Endothelial cell (in vitro differentiated cells): ENCODE data around the gene NDUFB10. TPM values are rescaled to one million over a fixed set of nuclear protein-coding genes. Genes with fewer than 3 reads are reported as not detected.
"Not testable (repeated sequence)": the region's sequence is repeated elsewhere in the genome, so short reads cannot be mapped to it uniquely, and the experiment has no call there.

Experiments used
- DNase-seq: peaks from one replicate; pipeline ENCODE4 v3.0.0; 2021; ENCODE audit warnings: low spot score
- H3K27ac Mint-ChIP-seq: one replicate; pipeline ENCODE4 v1.8.0; 2021; ENCODE audit warnings: mixed read lengths, inconsistent platforms; ENCODE audit not compliant: unreplicated experiment
- H3K27me3 Mint-ChIP-seq: one replicate; pipeline ENCODE4 v1.8.0; 2021; ENCODE audit warnings: mild to moderate bottlenecking, moderate library complexity, mixed read lengths, inconsistent platforms; ENCODE audit not compliant: unreplicated experiment
- H3K36me3 Mint-ChIP-seq: one replicate; pipeline ENCODE4 v1.8.0; 2021; ENCODE audit warnings: mild to moderate bottlenecking, low read depth, mixed read lengths, inconsistent platforms; ENCODE audit not compliant: unreplicated experiment
- H3K4me1 Mint-ChIP-seq: one replicate; pipeline ENCODE4 v1.8.0; 2021; ENCODE audit warnings: mild to moderate bottlenecking, mixed read lengths, inconsistent platforms; ENCODE audit not compliant: unreplicated experiment
- H3K4me3 Mint-ChIP-seq: one replicate; pipeline ENCODE4 v1.8.0; 2021; ENCODE audit warnings: mild to moderate bottlenecking, mixed read lengths, inconsistent platforms; ENCODE audit not compliant: unreplicated experiment
- H3K9me3 Mint-ChIP-seq: one replicate; pipeline ENCODE4 v1.8.0; 2021; ENCODE audit warnings: mixed read lengths, inconsistent platforms; ENCODE audit not compliant: unreplicated experiment
- total RNA-seq: library from RNA; stranded (reverse); fragmentation: NEBNext Ultra II Directional; extraction: Animal tissue kit (Norgen Biotek cat#: 25700); gene quantifications from one replicate; pipeline ENCODE4 v1.2.1, GENCODE V29; 2021; ENCODE audit not compliant: unreplicated experiment
- TF ChIP-seq, protein P1 (sequence below): fragments of 200-600 bp; sonication (generic); IDR thresholded peaks from one replicate; pipeline ENCODE4 v1.5.0; 2021; ENCODE audit warnings: antibody characterized with exemption; ENCODE audit not compliant: unreplicated experiment

Gene NDUFB10
- total RNA-seq, 1 donor from 2014 or later, result 122 TPM

DNA sequence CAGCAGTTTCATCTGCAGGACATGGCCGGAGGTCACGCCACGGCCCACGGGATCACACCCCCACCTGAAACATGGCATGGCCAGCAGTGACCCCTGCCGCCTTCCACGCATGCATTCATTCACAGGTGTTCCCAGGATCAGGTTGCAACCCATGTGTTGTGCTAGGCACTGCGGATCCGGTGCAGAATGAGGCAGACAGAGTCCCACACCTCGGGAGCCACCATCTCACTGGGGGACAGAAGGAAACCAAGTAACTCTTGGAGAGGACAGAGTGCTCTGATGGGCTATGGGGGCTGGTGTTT is 12.0 kb upstream of the NDUFB10 start:
- H3K4me3 Mint-ChIP-seq, result no peak overlapping the region
- no peak for DNase-seq
- H3K36me3 Mint-ChIP-seq, result no peaks in the 10 kb centered on the region
- H3K27ac Mint-ChIP-seq, result no peak overlapping the region
- H3K4me1 Mint-ChIP-seq, result no peaks in the 10 kb centered on the region
- H3K27me3 Mint-ChIP-seq, result peaks cover 10% of the 10 kb centered on the region
- TF ChIP-seq, protein P1, sequence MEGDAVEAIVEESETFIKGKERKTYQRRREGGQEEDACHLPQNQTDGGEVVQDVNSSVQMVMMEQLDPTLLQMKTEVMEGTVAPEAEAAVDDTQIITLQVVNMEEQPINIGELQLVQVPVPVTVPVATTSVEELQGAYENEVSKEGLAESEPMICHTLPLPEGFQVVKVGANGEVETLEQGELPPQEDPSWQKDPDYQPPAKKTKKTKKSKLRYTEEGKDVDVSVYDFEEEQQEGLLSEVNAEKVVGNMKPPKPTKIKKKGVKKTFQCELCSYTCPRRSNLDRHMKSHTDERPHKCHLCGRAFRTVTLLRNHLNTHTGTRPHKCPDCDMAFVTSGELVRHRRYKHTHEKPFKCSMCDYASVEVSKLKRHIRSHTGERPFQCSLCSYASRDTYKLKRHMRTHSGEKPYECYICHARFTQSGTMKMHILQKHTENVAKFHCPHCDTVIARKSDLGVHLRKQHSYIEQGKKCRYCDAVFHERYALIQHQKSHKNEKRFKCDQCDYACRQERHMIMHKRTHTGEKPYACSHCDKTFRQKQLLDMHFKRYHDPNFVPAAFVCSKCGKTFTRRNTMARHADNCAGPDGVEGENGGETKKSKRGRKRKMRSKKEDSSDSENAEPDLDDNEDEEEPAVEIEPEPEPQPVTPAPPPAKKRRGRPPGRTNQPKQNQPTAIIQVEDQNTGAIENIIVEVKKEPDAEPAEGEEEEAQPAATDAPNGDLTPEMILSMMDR, result no peak
- no peaks in the 10 kb centered on the region for H3K9me3 Mint-ChIP-seq

DNA sequence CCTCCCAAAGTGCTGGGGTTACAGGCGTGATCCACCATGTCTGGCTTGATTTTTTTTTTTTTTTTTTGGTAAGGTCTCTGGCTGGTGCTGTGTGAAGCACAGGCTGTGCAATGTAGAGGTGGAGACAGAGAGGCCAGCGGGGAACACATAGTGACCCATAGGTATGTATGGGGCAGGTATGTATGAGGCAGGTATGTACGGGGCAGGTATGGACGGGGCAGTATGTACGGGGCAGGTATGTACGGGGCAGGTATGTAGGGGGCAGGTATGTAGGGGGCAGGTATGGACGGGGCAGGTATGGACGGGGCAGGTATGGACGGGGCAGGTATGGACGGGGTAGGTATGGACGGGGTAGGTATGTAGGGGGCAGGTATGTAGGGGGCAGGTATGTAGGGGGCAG is 9.8 kb upstream of the NDUFB10 start:
- Mint-ChIP-seq H3K36me3 (no peaks in the 10 kb centered on the region), H3K27me3 (peaks cover 6% of the 10 kb centered on the region), H3K9me3 (no peaks in the 10 kb centered on the region), H3K4me3 (no peak overlapping the region), H3K27ac (no peak overlapping the region), H3K4me1 (no peaks in the 10 kb centered on the region)
- TF ChIP-seq, protein P1, result no peak
- DNase-seq, result no peak

DNA sequence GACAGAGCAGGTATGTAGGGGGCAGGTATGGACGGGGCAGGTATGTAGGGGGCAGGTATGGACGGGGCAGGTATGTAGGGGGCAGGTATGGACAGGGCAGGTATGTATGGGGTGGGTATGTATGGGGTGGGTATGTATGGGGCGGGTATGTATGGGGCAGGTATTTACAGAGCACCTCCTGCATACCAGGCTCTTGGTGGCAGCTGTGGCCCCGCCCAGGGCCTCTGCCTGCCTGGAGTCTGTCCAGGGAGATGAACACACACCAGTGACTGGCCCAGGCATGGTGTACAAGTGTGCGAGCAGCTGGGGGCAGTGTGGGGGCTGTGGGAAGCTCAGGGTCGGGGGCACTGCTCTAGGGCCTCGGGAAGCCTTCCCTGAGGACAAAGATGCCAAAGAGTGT is 9.3 kb upstream of the NDUFB10 start:
- no peaks in the 10 kb centered on the region for H3K9me3 Mint-ChIP-seq
- no peak for DNase-seq
- TF ChIP-seq, protein P1, result no peak
- no peaks in the 10 kb centered on the region for H3K4me1 Mint-ChIP-seq
- no peak overlapping the region for H3K4me3 Mint-ChIP-seq
- no peaks in the 10 kb centered on the region for H3K36me3 Mint-ChIP-seq
- H3K27me3 Mint-ChIP-seq, result peaks cover 6% of the 10 kb centered on the region
- no peak overlapping the region for H3K27ac Mint-ChIP-seq

DNA sequence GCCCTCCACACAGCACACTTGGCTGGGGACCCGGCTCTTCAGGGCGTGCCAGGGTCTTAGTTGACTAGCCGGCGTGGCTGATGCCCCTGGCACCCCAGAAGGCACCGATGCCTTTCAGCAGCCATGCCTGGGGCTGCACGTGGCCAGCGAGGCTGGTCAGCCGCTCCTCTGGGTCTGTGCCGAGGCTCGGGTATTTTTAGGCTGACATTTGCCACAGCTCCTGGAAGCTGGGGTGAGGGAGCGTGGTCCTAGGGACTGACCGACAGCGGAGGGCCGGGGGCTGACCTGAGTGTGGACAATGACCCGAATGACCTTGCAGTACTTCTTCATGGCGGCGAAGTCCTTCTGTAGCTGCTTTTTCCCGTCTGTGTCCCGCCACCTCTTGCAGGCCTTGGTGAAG is 8.8 kb upstream of the NDUFB10 start:
- H3K9me3 Mint-ChIP-seq, result no peaks in the 10 kb centered on the region
- TF ChIP-seq, protein P1, result no peak
- H3K27ac Mint-ChIP-seq, result no peak overlapping the region
- DNase-seq, result no peak
- no peak overlapping the region for H3K4me3 Mint-ChIP-seq
- H3K4me1 Mint-ChIP-seq, result no peaks in the 10 kb centered on the region
- H3K27me3 Mint-ChIP-seq, result peaks cover 6% of the 10 kb centered on the region
- H3K36me3 Mint-ChIP-seq, result no peaks in the 10 kb centered on the region

DNA sequence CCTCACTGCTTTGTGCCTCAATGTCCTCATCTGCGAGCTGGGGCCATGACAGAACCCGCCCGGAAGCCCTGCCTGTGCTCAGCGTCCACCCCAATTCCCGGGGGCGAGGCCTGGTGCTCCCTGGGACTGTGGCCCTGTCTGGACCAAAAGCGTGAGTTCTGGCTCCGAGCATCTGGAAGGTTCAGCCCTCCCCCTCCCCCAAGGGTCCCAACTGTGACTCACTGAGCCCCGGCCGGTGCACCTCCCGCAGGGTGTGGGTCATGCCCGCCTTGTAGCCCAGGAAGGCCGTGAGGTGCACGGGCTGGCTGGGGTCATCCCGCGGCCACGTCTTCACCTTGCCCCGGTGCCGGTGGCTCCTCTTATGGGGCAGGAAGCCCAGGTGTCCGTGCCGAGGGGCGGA is 5.6 kb upstream of the NDUFB10 start:
- no peaks in the 10 kb centered on the region for H3K9me3 Mint-ChIP-seq
- H3K4me1 Mint-ChIP-seq, result no peaks in the 10 kb centered on the region

DNA sequence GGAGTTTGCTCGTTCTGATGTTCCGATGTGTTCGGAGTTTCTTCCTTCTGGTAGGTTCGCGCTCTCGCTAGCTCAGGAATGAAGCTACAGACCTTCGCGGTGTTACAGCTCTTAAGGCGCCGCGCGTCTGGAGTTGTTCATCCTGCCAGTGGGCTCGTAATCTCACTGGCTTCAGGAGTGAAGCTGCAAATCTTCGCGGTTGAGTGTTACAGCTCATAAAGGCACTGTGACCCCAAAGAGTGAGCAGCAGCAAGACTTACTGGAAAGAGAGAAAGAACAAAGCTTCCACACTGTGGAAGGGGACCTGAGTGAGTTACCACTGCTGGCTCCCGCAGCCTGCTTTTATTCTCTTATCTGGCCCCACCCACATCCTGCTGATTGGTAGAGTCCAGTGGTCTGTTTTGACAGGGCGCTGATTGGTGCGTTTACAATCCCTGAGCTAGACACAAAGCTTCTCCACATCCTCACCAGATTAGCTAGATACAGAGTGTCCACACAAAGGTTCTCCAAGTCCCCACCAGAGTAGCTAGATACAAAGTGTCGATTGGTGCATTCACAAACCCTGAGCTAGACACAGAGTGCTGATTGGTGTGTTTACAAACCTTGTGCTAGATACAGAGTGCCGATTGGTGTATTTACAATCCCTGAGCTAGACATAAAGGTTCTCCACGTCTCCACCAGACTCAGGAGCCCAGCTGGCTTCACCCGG is 1.8 kb upstream of the NDUFB10 start:
- Mint-ChIP-seq H3K36me3 (peaks cover 11% of the 10 kb centered on the region), H3K4me1 (peaks cover 12% of the 10 kb centered on the region)
- H3K9me3 Mint-ChIP-seq, DNase-seq, H3K4me3 Mint-ChIP-seq, H3K27me3 Mint-ChIP-seq, H3K27ac Mint-ChIP-seq: not testable (repeated sequence)

More for the DNA sequence above, 5.6 kb upstream of the NDUFB10 start:
- DNase-seq, result no peak
- Mint-ChIP-seq H3K27ac (no peak overlapping the region), H3K4me3 (no peak overlapping the region), H3K36me3 (no peaks in the 10 kb centered on the region), H3K27me3 (peaks cover 7% of the 10 kb centered on the region)
- TF ChIP-seq, protein P1, result no peak

DNA sequence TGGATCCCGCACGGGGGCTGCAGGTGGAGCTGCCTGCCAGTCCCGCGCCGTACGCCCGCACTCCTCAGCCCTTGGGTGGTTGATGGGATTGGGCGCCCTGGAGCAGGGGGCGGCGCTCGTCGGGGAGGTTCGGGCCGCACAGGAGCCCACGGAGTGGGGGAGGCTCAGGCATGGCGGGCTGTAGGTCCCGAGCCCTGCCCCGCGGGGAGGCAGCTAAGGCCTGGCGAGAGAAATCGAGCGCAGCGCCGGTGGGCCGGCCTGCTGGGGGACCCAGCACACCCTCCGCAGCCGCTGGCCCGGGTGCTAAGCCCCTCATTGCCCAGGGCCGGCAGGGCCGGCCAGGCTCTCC is 1.2 kb upstream of the NDUFB10 start:
- H3K9me3 Mint-ChIP-seq, H3K4me3 Mint-ChIP-seq, DNase-seq, H3K27ac Mint-ChIP-seq, H3K27me3 Mint-ChIP-seq: not testable (repeated sequence)
- H3K36me3 Mint-ChIP-seq, result peaks cover 16% of the 10 kb centered on the region
- H3K4me1 Mint-ChIP-seq, result peaks cover 15% of the 10 kb centered on the region
